K562 (cell line): ENCODE data around the gene DCAF12. TPM values are rescaled to one million over a fixed set of nuclear protein-coding genes. Genes with fewer than 3 reads are reported as not detected.

ENCODE experiments used
- ATAC-seq: fragments of 200-7000 bp; cut with Tn5 transposase; 3 replicates; pipeline ENCODE4 v1.9.1; 2020; ENCODE audit warnings: moderate library complexity
- BruUV-seq: library from RNA; stranded (reverse); fragments of 400-500 nt; replicated peaks from 2 replicates; lab custom pipeline; 2021; lab: Mats Ljungman, UMichigan
- CTCF ChIA-PET: fragments of 300-600 bp; formaldehyde crosslinking; extraction: SDS; loops from one replicate; lab custom pipeline; 2021; ENCODE audit warnings: low intra/inter-chr PET ratio; lab: Yijun Ruan, JAX
- POLR2A ChIA-PET: fragments of 300-600, 350-650 bp; sonication (Branson Sonifier 250); formaldehyde crosslinking; extraction: SDS; loops from one replicate; lab custom pipeline; 2021; ENCODE audit warnings: antibody characterized with exemption, inconsistent platforms; lab: Yijun Ruan, JAX
- DNase-seq, 4 experiments: peaks; one replicate each; pipeline versions ENCODE4 v3.0.0 to v3.0.0-alpha.2; 2011 to 2018; ENCODE audit warnings: low spot score in 3 of 4, mixed read lengths in 3 of 4; ENCODE audit errors: extremely low read depth in 1 of 4
- FAIRE-seq: peaks from 2 replicates; lab custom pipeline; 2011; peaks lifted over from hg19 to GRCh38; lab: Jason Lieb, UNC
- H2AFZ ChIP-seq: 2 replicates; pipeline ENCODE4 v1.6.0; 2011; ENCODE audit warnings: low read depth, low read length, control low read depth, inconsistent platforms
- H3K27ac ChIP-seq: fragments of 200-600 bp; 3 replicates; pipeline ENCODE4 v1.8.0; 2011; ENCODE audit warnings: low read depth, mild to moderate bottlenecking, control low read depth, inconsistent platforms, low read length, moderate library complexity, mixed read lengths; ENCODE audit errors: extremely low read depth
- H3K27me3 ChIP-seq, 2 experiments: fragments of 300-600 bp in 1 of 2; 2 replicates in 1 of 2; 3 replicates in 1 of 2; pipeline versions ENCODE4 v1.6.0 to v1.8.0; 2011; ENCODE audit warnings: inconsistent platforms in 2 of 2, low read length in 2 of 2, mild to moderate bottlenecking in 1 of 2, mixed read lengths in 1 of 2, moderate library complexity in 1 of 2; ENCODE audit not compliant: control insufficient read depth in 2 of 2, insufficient read depth in 2 of 2
- H3K36me3 ChIP-seq: fragments of 300-600 bp; 3 replicates; pipeline ENCODE4 v1.8.0; 2011; ENCODE audit warnings: mild to moderate bottlenecking, low read length, inconsistent platforms; ENCODE audit not compliant: control insufficient read depth, insufficient read depth
- H3K4me1 ChIP-seq, 2 experiments: fragments of 200-600 bp in 1 of 2; replicated peaks in 1 of 2; 2 replicates in 1 of 2; 3 replicates in 1 of 2; pipeline versions ENCODE4 v1.5.1 to v1.8.0; 2011; ENCODE audit warnings: inconsistent platforms in 2 of 2, low read length in 2 of 2, mild to moderate bottlenecking in 1 of 2, mixed read lengths in 1 of 2, moderate library complexity in 1 of 2; ENCODE audit not compliant: control insufficient read depth in 2 of 2, insufficient read depth in 2 of 2
- H3K4me2 ChIP-seq: 2 replicates; pipeline ENCODE4 v1.6.1; 2011; ENCODE audit warnings: low read length, control low read depth, inconsistent platforms, mixed read lengths; ENCODE audit not compliant: insufficient read depth
- H3K4me3 ChIP-seq: fragments of 200-600 bp; sonication (generic), shearing (Covaris generic); 2 replicates; pipeline ENCODE4 v1.5.1; 2016; ENCODE audit warnings: control low read depth, inconsistent platforms
- H3K79me2 ChIP-seq: fragments of 200-600 bp; 3 replicates; pipeline ENCODE4 v1.8.0; 2011; ENCODE audit warnings: low read length, inconsistent platforms; ENCODE audit not compliant: control insufficient read depth, insufficient read depth
- H3K9ac ChIP-seq, 2 experiments: 2 replicates each; pipeline versions ENCODE4 v1.6.0 to v1.6.1; 2011; ENCODE audit warnings: low read depth in 2 of 2, low read length in 2 of 2, control low read depth in 1 of 2, inconsistent platforms in 1 of 2, mild to moderate bottlenecking in 1 of 2, mixed read lengths in 1 of 2; ENCODE audit not compliant: insufficient read depth in 1 of 2
- H3K9me1 ChIP-seq: one replicate; pipeline ENCODE4 v1.6.0; 2011; ENCODE audit warnings: inconsistent platforms, mild to moderate bottlenecking, low read length, moderate library complexity; ENCODE audit not compliant: control insufficient read depth, insufficient read depth
- H3K9me3 ChIP-seq: replicated peaks from 2 replicates; pipeline ENCODE4 v1.5.1; 2011; ENCODE audit warnings: low read depth, low read length, inconsistent platforms; ENCODE audit not compliant: control insufficient read depth, insufficient read depth
- H4K20me1 ChIP-seq: replicated peaks from 2 replicates; pipeline ENCODE4 v1.6.1; 2011; ENCODE audit warnings: low read length, inconsistent platforms, mixed read lengths; ENCODE audit not compliant: control insufficient read depth, insufficient read depth
- BRCA1 ChIP-seq, 2 experiments: fragments of 450-650 bp in 1 of 2; sonication (generic) in 1 of 2; formaldehyde crosslinking in 1 of 2; IDR thresholded peaks; 2 replicates each; pipeline versions ENCODE4 v1.5.0 to v1.6.1; 2017 to 2020; ENCODE audit warnings: mild to moderate bottlenecking in 1 of 2, missing genetic modification reagents in 1 of 2
- CBX3 ChIP-seq, 2 experiments: IDR thresholded peaks; 1 replicate in 1 of 2; 2 replicates in 1 of 2; pipeline ENCODE4 v1.6.1; 2012; ENCODE audit warnings: inconsistent platforms in 2 of 2, low read length in 2 of 2, borderline replicate concordance in 1 of 2, control low read depth in 1 of 2
- CHD1 ChIP-seq: fragments of 200-600 bp; sonication (generic); IDR thresholded peaks from one replicate; pipeline ENCODE4 v1.6.1; 2012; ENCODE audit warnings: mild to moderate bottlenecking, moderate library complexity, low read length, inconsistent platforms
- EHMT2 ChIP-seq: fragments of 450-650 bp; IDR thresholded peaks from 2 replicates; pipeline ENCODE4 v1.6.1; 2018; ENCODE audit warnings: antibody characterized with exemption
- KLF13 ChIP-seq: fragments of 450-650 bp; IDR thresholded peaks from 2 replicates; pipeline ENCODE4 v1.6.1; 2016; ENCODE audit warnings: missing genetic modification characterization, low read depth, mild to moderate bottlenecking, missing compliant biosample characterization, moderate library complexity, borderline replicate concordance
- MYBL2 ChIP-seq, 2 experiments: fragments of 450-650 bp in 1 of 2; sonication (generic) in 1 of 2; formaldehyde crosslinking in 1 of 2; IDR thresholded peaks; 2 replicates each; pipeline versions ENCODE4 v1.6.1 to v1.8.1; 2017 to 2022; ENCODE audit warnings: borderline replicate concordance in 1 of 2, inconsistent platforms in 1 of 2, low read depth in 1 of 2, mild to moderate bottlenecking in 1 of 2, missing genetic modification reagents in 1 of 2, moderate library complexity in 1 of 2
- RAD51 ChIP-seq: fragments of 450-650 bp; IDR thresholded peaks from 2 replicates; pipeline ENCODE4 v1.7.1; 2016; ENCODE audit warnings: low read depth, mild to moderate bottlenecking, borderline replicate concordance
- RNF2 ChIP-seq: sonication (generic); IDR thresholded peaks from 2 replicates; pipeline ENCODE4 v1.6.1; 2016
- THRAP3 ChIP-seq: fragments of 450-650 bp; IDR thresholded peaks from 2 replicates; pipeline ENCODE4 v1.6.1; 2016; ENCODE audit warnings: mild to moderate bottlenecking, inconsistent platforms, borderline replicate concordance
- TRIM28 ChIP-seq: fragments of 450-650 bp; IDR thresholded peaks from 2 replicates; pipeline ENCODE4 v1.6.1; 2017
- YBX1 ChIP-seq: fragments of 450-650 bp; IDR thresholded peaks from 2 replicates; pipeline ENCODE4 v1.7.1; 2016; ENCODE audit warnings: mild to moderate bottlenecking
- ZBTB7A ChIP-seq: IDR thresholded peaks from 2 replicates; pipeline ENCODE4 v1.6.1; 2011; ENCODE audit warnings: low read depth, mild to moderate bottlenecking, low read length, moderate library complexity, borderline replicate concordance; ENCODE audit not compliant: control insufficient read depth
- ZNF263 ChIP-seq: sonication (generic); formaldehyde crosslinking; IDR thresholded peaks from 2 replicates; pipeline ENCODE4 v1.8.0; 2022; ENCODE audit warnings: mild to moderate bottlenecking, missing genetic modification reagents, borderline replicate concordance
- ZNF766 ChIP-seq: fragments of 200-800 bp; sonication (Bioruptor generic); conservative IDR thresholded peaks from 2 replicates; pipeline ENCODE4 v1.6.1; 2016; ENCODE audit warnings: missing genetic modification characterization, missing compliant biosample characterization
- WGBS: fragments of 100-300 bp; shearing (Covaris generic); methylation state at CpG from one replicate; pipeline ENCODE4 v1.1.6; 2016; ENCODE audit warnings: low coverage, mixed read lengths; ENCODE audit not compliant: insufficient coverage; ENCODE audit errors: missing lambda C conversion rate; 5-methylcytosine and 5-hydroxymethylcytosine counted together
- in situ Hi-C: fragments of 300-500 bp; cut with MboI; formaldehyde crosslinking; loops from 4 replicates; pipeline ENCODE4 v1.15.0; 2018; ENCODE audit warnings: inconsistent platforms, mixed read lengths
- intact Hi-C: fragments of 100-400 bp; cut with micrococcal nuclease; formaldehyde crosslinking; loops from 2 replicates; pipeline ENCODE4 v1.14.2; 2022
- polyA plus RNA-seq, 8 experiments: library from polyadenylated mRNA; depleted of rRNA in 4 of 8; stranded (reverse) in 5 of 8; unstranded in 3 of 8; fragments of >200 nt; fragmentation: Nextera tagmentation in 2 of 8; fragmentation: Illumina TruSeq in 1 of 8; extraction: Ambion mirVana in 2 of 8; extraction: Trizol in 1 of 8; gene quantifications; 2 replicates each; pipeline versions ENCODE4 v1.2.1 to v1.2.3, GENCODE V29; 2011 to 2014; ENCODE audit warnings: inconsistent platforms in 1 of 8, missing spikeins in 1 of 8
- total RNA-seq, 7 experiments: library from RNA; depleted of rRNA in 6 of 7; stranded (reverse); fragments of >200 nt in 6 of 7; fragmentation: Illumina TruSeq in 2 of 7; extraction: Trizol in 2 of 7; gene quantifications; 2 replicates each; pipeline versions ENCODE4 v1.2.1 to v1.2.3, GENCODE V29; 2011 to 2021; ENCODE audit warnings: low replicate concordance in 1 of 7
- TF ChIP-seq, protein P1 (sequence below), 2 experiments: fragments of 450-650 bp in 1 of 2; sonication (generic) in 1 of 2; formaldehyde crosslinking in 1 of 2; IDR thresholded peaks in 1 of 2; conservative IDR thresholded peaks in 1 of 2; 2 replicates each; pipeline versions ENCODE4 v1.6.1 to v1.8.1; 2016 to 2023; ENCODE audit warnings: mild to moderate bottlenecking in 2 of 2, moderate library complexity in 2 of 2, inconsistent platforms in 1 of 2, missing genetic modification reagents in 1 of 2
- TF ChIP-seq, protein P2 (sequence below), 3 experiments: IDR thresholded peaks in 2 of 3; conservative IDR thresholded peaks in 1 of 3; 2 replicates each; pipeline ENCODE4 v1.5.1; 2011 to 2012; ENCODE audit warnings: low read length in 3 of 3, mild to moderate bottlenecking in 3 of 3, control low read depth in 2 of 3, improper control_type of control experiment in 1 of 3, inconsistent platforms in 1 of 3, low read depth in 1 of 3, mixed read lengths in 1 of 3, moderate library complexity in 1 of 3; ENCODE audit not compliant: insufficient read depth in 2 of 3

DCAF12 gene
- total and polyA plus RNA-seq, 9 of the 15 experiments (the other 6 are each of a cell fraction or from before 2014, with no cell fraction given): 10.9 to 59.6 (median 30.8) TPM

DNA sequence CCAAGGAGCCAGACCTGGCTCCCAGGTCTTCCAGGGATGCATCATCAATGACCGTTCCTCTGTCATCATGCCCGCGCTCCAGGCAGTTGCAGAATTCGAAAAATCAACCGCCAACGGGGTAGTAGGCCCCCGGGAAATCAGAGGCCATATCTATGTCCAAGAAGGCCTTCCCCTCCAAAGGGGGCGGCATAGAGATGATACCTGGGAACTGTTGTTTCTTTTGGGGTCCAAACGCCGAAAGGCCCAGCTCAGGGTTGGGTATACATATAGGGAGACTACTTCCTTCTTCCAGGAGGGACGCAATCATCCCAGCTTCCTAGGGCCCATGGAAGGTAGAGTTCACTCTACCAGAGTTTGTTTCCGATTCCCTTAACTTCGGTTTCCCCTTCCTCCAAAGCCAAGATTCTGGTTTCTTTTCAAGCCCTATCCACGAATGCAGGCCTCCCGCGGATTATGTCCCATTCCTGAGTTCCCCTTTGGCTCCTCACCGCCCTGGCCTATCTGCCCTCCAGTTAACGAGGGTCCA is 754 bp downstream of the DCAF12 start:
- DNase-seq (peak; percentile 18 to 44 (median 32)), ATAC-seq (peak; percentile 36), FAIRE-seq (no peak)
- H3K4me3 ChIP-seq: peak overlapping the region; percentile 88
- H3K27me3 ChIP-seq: no peaks in the 10 kb centered on the region
- intact Hi-C loops: loop anchor here (5.0 to 10.0 kb wide), 2 partner anchors 62 to 129 kb away; no protein-coding TSS in a partner anchor
- H3K9me3 ChIP-seq: no peaks in the 10 kb centered on the region
- peaks cover 58% of the 10 kb centered on the region for H3K79me2 ChIP-seq
- under 1% methylated on average over 17 of the region's 18 CpGs for WGBS
- H4K20me1 ChIP-seq: no peaks in the 10 kb centered on the region
- CTCF ChIA-PET: no interaction called here
- peak overlapping the region; percentile 98 for H3K27ac ChIP-seq
- peaks cover 20 to 25% of the 10 kb centered on the region in 2 experiments for H3K4me1 ChIP-seq
- H3K36me3 ChIP-seq: peaks cover 37% of the 10 kb centered on the region; the same call in 2 of the 3 replicates
- H3K9me1 ChIP-seq: peaks cover 6% of the 10 kb centered on the region
- H2AFZ ChIP-seq: peak overlapping the region; percentile 77
- BruUV-seq: no TSS peak
- POLR2A ChIA-PET: interaction anchor here (0.5 to 2.4 kb wide), 4 partner anchors 16 to 55 kb away, joined by 3 to 12 read pairs (median 4); partner anchors contain the start of gene UBAP1
- TF ChIP-seq MYBL2 (IDR thresholded peaks at IDR 0.05; ENCODE audit: low read depth) (0 out of 2 replicates have a peak, but pooled peaks have one; percentile 47), MYBL2 (CRISPR knock-in tag; IDR thresholded peaks at IDR 0.05; ENCODE audit: borderline replicate concordance) (no peak), CBX3 (IDR thresholded peaks at IDR 0.05; ENCODE audit: borderline replicate concordance in 1 of 2, low read length in 2 of 2) (no peak), ZNF263 (CRISPR knock-in tag) (0 out of 2 replicates have a peak, but pooled peaks have one; percentile 9), ZNF766 (CRISPR knock-in tag) (no peak), RAD51 (no peak), ZBTB7A (0 out of 2 replicates have a peak, but pooled peaks have one; percentile 10), YBX1 (no peak), TRIM28 (no peak), KLF13 (tag) (no peak), BRCA1 (IDR thresholded peaks at IDR 0.05) (no peak), BRCA1 (CRISPR knock-in tag; IDR thresholded peaks at IDR 0.05) (no peak), THRAP3 (no peak), RNF2 (no peak), CHD1 (peak; percentile 63), EHMT2 (no peak)
- TF ChIP-seq, protein P1, sequence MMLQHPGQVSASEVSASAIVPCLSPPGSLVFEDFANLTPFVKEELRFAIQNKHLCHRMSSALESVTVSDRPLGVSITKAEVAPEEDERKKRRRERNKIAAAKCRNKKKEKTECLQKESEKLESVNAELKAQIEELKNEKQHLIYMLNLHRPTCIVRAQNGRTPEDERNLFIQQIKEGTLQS (IDR thresholded peaks at IDR 0.05): 0 out of 2 replicates have a peak, but pooled peaks have one; percentile 8
- TF ChIP-seq, protein P1 (CRISPR knock-in tag; conservative IDR thresholded peaks at IDR 0.05): no peak
- TF ChIP-seq, protein P2, sequence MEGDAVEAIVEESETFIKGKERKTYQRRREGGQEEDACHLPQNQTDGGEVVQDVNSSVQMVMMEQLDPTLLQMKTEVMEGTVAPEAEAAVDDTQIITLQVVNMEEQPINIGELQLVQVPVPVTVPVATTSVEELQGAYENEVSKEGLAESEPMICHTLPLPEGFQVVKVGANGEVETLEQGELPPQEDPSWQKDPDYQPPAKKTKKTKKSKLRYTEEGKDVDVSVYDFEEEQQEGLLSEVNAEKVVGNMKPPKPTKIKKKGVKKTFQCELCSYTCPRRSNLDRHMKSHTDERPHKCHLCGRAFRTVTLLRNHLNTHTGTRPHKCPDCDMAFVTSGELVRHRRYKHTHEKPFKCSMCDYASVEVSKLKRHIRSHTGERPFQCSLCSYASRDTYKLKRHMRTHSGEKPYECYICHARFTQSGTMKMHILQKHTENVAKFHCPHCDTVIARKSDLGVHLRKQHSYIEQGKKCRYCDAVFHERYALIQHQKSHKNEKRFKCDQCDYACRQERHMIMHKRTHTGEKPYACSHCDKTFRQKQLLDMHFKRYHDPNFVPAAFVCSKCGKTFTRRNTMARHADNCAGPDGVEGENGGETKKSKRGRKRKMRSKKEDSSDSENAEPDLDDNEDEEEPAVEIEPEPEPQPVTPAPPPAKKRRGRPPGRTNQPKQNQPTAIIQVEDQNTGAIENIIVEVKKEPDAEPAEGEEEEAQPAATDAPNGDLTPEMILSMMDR (IDR thresholded peaks at IDR 0.05 in 2 of 3, conservative IDR thresholded peaks at IDR 0.05 in 1 of 3; ENCODE audit: insufficient read depth in 2 of 3, low read depth in 1 of 3, low read length in 3 of 3): peak in 2 of 3 experiments; percentile 23 to 27; a peak in 1 of 6 replicates
- H3K9ac ChIP-seq: peak overlapping the region; percentile 97 to 99
- in situ Hi-C loops: no loop called here
- peak overlapping the region; percentile 98 for H3K4me2 ChIP-seq
